Gastroesophageal sphincter (tissue), 3 donors: ENCODE results near the gene MCC.

Experiments used
- POLR2AphosphoS5 ChIP-seq: sonication (generic); formaldehyde crosslinking; IDR thresholded peaks from one replicate; pipeline ENCODE4 v1.6.1; 2017; ENCODE audit warnings: antibody characterized with exemption
- TF ChIP-seq, protein P1 (sequence below), 4 experiments: fragments of 200-600 bp in 2 of 4; fragments of 450-650 bp in 2 of 4; sonication (generic) in 1 of 4; IDR thresholded peaks; one replicate each; pipeline ENCODE4 v1.5.1; 2017 to 2019; ENCODE audit warnings: antibody characterized with exemption in 4 of 4, mild to moderate bottlenecking in 2 of 4, moderate library complexity in 2 of 4

DNA sequence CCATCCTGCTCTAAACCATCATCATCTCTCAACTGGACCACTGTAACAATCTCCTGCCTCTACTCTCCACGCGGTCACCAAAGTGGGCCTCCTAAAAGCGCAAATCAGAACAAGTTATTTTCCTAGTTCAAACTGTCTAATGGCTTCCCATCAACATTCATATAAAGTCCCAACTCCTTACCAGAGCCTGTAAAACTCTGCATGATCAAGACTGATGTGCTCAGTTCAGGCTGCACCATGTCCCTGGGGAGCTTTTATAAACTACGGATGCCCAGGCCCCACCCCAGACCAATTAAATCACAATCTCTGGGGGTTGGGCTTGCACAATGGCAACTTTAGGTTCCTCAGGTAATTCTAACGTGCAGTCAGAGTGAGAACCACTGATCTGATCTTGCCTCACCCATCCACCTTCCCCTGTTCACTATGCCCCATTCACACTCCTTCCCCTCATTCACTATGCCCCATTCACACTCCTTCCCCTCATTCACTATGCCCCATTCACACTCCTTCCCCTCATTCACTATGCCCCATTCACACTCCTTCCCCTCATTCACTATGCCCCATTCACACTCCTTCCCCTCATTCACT, 382.5 kb downstream of the MCC start:
- TF ChIP-seq, protein P1, sequence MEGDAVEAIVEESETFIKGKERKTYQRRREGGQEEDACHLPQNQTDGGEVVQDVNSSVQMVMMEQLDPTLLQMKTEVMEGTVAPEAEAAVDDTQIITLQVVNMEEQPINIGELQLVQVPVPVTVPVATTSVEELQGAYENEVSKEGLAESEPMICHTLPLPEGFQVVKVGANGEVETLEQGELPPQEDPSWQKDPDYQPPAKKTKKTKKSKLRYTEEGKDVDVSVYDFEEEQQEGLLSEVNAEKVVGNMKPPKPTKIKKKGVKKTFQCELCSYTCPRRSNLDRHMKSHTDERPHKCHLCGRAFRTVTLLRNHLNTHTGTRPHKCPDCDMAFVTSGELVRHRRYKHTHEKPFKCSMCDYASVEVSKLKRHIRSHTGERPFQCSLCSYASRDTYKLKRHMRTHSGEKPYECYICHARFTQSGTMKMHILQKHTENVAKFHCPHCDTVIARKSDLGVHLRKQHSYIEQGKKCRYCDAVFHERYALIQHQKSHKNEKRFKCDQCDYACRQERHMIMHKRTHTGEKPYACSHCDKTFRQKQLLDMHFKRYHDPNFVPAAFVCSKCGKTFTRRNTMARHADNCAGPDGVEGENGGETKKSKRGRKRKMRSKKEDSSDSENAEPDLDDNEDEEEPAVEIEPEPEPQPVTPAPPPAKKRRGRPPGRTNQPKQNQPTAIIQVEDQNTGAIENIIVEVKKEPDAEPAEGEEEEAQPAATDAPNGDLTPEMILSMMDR (IDR thresholded peaks at IDR 0.05), result no peak
- no peak for TF ChIP-seq POLR2AphosphoS5
